SU-DHL-6 (cell line): ENCODE results near the gene OAT.

Experiments used
- EZH2phosphoT487 ChIP-seq: fragments of 200-600 bp; sonication (generic), shearing (Covaris generic); conservative IDR thresholded peaks from 2 replicates; pipeline ENCODE4 v1.6.1; 2018; ENCODE audit warnings: mild to moderate bottlenecking, antibody characterized with exemption, low read length, moderate library complexity, mixed read lengths
- TF ChIP-seq, protein P1 (sequence below): fragments of 200-600 bp; sonication (generic); IDR thresholded peaks from one replicate; pipeline ENCODE4 v1.5.1; 2017; ENCODE audit warnings: antibody characterized with exemption, mild to moderate bottlenecking, low read length, moderate library complexity; ENCODE audit not compliant: insufficient read depth, poor library complexity, severe bottlenecking

DNA sequence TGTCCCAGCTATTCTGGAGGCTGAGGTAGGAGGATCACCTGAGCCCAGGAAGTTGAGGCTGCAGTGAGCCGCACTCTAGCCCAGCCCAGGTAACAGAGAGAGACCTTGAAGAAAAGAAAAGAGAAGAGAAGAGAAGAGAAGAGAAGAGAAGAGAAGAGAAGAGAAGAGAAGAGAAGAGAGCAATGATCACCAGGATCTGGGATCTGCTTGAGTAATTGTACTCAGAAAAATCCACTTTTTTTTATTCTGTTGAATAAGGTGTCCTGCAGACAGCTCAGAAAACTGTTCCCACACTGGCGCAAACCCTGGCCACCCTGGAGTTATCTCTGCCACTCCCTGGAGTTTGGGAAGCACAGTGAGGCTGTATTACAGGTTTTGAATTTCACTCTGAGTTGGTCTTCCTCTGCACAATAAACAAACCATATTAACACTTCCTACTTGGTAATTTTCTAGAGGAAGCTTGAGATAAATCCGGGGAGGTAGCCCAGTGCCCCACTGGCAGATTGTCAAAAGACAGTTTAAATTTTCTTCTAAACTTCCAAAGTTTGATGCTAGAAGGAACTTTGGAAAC is 9.6 kb upstream of the OAT start:
- TF ChIP-seq, protein P1, sequence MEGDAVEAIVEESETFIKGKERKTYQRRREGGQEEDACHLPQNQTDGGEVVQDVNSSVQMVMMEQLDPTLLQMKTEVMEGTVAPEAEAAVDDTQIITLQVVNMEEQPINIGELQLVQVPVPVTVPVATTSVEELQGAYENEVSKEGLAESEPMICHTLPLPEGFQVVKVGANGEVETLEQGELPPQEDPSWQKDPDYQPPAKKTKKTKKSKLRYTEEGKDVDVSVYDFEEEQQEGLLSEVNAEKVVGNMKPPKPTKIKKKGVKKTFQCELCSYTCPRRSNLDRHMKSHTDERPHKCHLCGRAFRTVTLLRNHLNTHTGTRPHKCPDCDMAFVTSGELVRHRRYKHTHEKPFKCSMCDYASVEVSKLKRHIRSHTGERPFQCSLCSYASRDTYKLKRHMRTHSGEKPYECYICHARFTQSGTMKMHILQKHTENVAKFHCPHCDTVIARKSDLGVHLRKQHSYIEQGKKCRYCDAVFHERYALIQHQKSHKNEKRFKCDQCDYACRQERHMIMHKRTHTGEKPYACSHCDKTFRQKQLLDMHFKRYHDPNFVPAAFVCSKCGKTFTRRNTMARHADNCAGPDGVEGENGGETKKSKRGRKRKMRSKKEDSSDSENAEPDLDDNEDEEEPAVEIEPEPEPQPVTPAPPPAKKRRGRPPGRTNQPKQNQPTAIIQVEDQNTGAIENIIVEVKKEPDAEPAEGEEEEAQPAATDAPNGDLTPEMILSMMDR: no peak
- TF ChIP-seq EZH2phosphoT487: no peak
